ENCODE results near the gene DOCK1. TPM values are rescaled to one million over a fixed set of nuclear protein-coding genes. Genes with fewer than 3 reads are reported as not detected.

The DOCK1 gene
- total and polyA plus RNA-seq, 2 donors (not counting 1 experiment from before 2014, with no cell fraction given) = 20.5 to 91.0 TPM

- H3K9me3 ChIP-seq (ENCODE audit: control insufficient read depth, insufficient read depth, low read depth, low read length) = no peaks in the 10 kb centered on the region
- H3K4me2 ChIP-seq (ENCODE audit: extremely low read depth, insufficient read depth, low read length) = no peak overlapping the region
- no peaks in the 10 kb centered on the region for H3K79me2 ChIP-seq (ENCODE audit: control insufficient read depth, insufficient read depth, low read length)
- TF ChIP-seq EZH2 (IDR thresholded peaks at IDR 0.05; ENCODE audit: low read length, missing control alignments) (no peak), CTCF (conservative IDR thresholded peaks at IDR 0.05 in 1 of 2, IDR thresholded peaks at IDR 0.05 in 1 of 2; ENCODE audit: low read depth in 1 of 2, low read length in 2 of 2) (peak; percentile 40 to 56)
- H3K27me3 ChIP-seq (ENCODE audit: control insufficient read depth, insufficient read depth, low read length) = no peaks in the 10 kb centered on the region
- H3K9ac ChIP-seq (ENCODE audit: insufficient read depth, low read length) = no peak overlapping the region
- DNase-seq (ENCODE audit: low read depth in 2 of 2) = peak in 1 of 2 donors; percentile 38
- H3K4me1 ChIP-seq (ENCODE audit: control insufficient read depth, extremely low read depth, insufficient read depth, low read length) = no peaks in the 10 kb centered on the region
- H4K20me1 ChIP-seq (ENCODE audit: control insufficient read depth, extremely low read depth, insufficient read depth, low read length) = no peaks in the 10 kb centered on the region
- H2AFZ ChIP-seq (ENCODE audit: low read length) = no peak overlapping the region
- H3K27ac ChIP-seq (ENCODE audit: insufficient read depth, low read length) = no peak overlapping the region
- no peak overlapping the region for H3K4me3 ChIP-seq (replicated peaks in 1 of 4; ENCODE audit: control extremely low read depth in 1 of 4, insufficient read depth in 1 of 4, low read depth in 3 of 4, low read length in 4 of 4)
- no peaks in the 10 kb centered on the region for H3K36me3 ChIP-seq (ENCODE audit: control insufficient read depth, insufficient read depth, low read length)
These were observed 449.8 kb downstream of the DOCK1 start for GRCh38 chr10:127354992-127355391.

- no peaks in the 10 kb centered on the region for H3K27me3 ChIP-seq (ENCODE audit: control insufficient read depth, insufficient read depth, low read length)
- no peaks in the 10 kb centered on the region for H3K4me1 ChIP-seq (ENCODE audit: control insufficient read depth, extremely low read depth, insufficient read depth, low read length)
- TF ChIP-seq CTCF (conservative IDR thresholded peaks at IDR 0.05 in 1 of 2, IDR thresholded peaks at IDR 0.05 in 1 of 2; ENCODE audit: low read depth in 1 of 2, low read length in 2 of 2) = no peak
- TF ChIP-seq EZH2 (IDR thresholded peaks at IDR 0.05; ENCODE audit: low read length, missing control alignments) = no peak
- no peak overlapping the region for H3K4me2 ChIP-seq (ENCODE audit: extremely low read depth, insufficient read depth, low read length)
- H2AFZ ChIP-seq (ENCODE audit: low read length) = no peak overlapping the region
- no peak overlapping the region for H3K4me3 ChIP-seq (replicated peaks in 1 of 4; ENCODE audit: control extremely low read depth in 1 of 4, insufficient read depth in 1 of 4, low read depth in 3 of 4, low read length in 4 of 4)
- DNase-seq (ENCODE audit: low read depth in 2 of 2) = no peak
- no peak overlapping the region for H3K27ac ChIP-seq (ENCODE audit: insufficient read depth, low read length)
- no peaks in the 10 kb centered on the region for H3K9me3 ChIP-seq (ENCODE audit: control insufficient read depth, insufficient read depth, low read depth, low read length)
- no peaks in the 10 kb centered on the region for H4K20me1 ChIP-seq (ENCODE audit: control insufficient read depth, extremely low read depth, insufficient read depth, low read length)
- H3K9ac ChIP-seq (ENCODE audit: insufficient read depth, low read length) = no peak overlapping the region
- no peaks in the 10 kb centered on the region for H3K79me2 ChIP-seq (ENCODE audit: control insufficient read depth, insufficient read depth, low read length)
- H3K36me3 ChIP-seq (ENCODE audit: control insufficient read depth, insufficient read depth, low read length) = no peaks in the 10 kb centered on the region
These were observed 451.1 kb downstream of the DOCK1 start for GRCh38 chr10:127356360-127356759.

- Histone ChIP-seq H2AFZ (ENCODE audit: low read length) (no peak overlapping the region), H3K27me3 (ENCODE audit: control insufficient read depth, insufficient read depth, low read length) (no peaks in the 10 kb centered on the region)
These were observed 452.0 kb downstream of the DOCK1 start for GRCh38 chr10:127357265-127357664.

More at GRCh38 chr10:127357265-127357664, 452.0 kb downstream of the DOCK1 start:
- no peak for DNase-seq (ENCODE audit: low read depth in 2 of 2)
- no peaks in the 10 kb centered on the region for H4K20me1 ChIP-seq (ENCODE audit: control insufficient read depth, extremely low read depth, insufficient read depth, low read length)
- no peaks in the 10 kb centered on the region for H3K79me2 ChIP-seq (ENCODE audit: control insufficient read depth, insufficient read depth, low read length)
- H3K36me3 ChIP-seq (ENCODE audit: control insufficient read depth, insufficient read depth, low read length) = no peaks in the 10 kb centered on the region
- H3K4me1 ChIP-seq (ENCODE audit: control insufficient read depth, extremely low read depth, insufficient read depth, low read length) = no peaks in the 10 kb centered on the region
- no peak for TF ChIP-seq CTCF (conservative IDR thresholded peaks at IDR 0.05 in 1 of 2, IDR thresholded peaks at IDR 0.05 in 1 of 2; ENCODE audit: low read depth in 1 of 2, low read length in 2 of 2)
- TF ChIP-seq EZH2 (IDR thresholded peaks at IDR 0.05; ENCODE audit: low read length, missing control alignments) = no peak
- H3K4me3 ChIP-seq (replicated peaks in 1 of 4; ENCODE audit: control extremely low read depth in 1 of 4, insufficient read depth in 1 of 4, low read depth in 3 of 4, low read length in 4 of 4) = no peak overlapping the region
- no peaks in the 10 kb centered on the region for H3K9me3 ChIP-seq (ENCODE audit: control insufficient read depth, insufficient read depth, low read depth, low read length)
- no peak overlapping the region for H3K4me2 ChIP-seq (ENCODE audit: extremely low read depth, insufficient read depth, low read length)
- no peak overlapping the region for H3K27ac ChIP-seq (ENCODE audit: insufficient read depth, low read length)
- no peak overlapping the region for H3K9ac ChIP-seq (ENCODE audit: insufficient read depth, low read length)

Data from fibroblast of lung (primary cell).